HepG2 (cell line): ENCODE measurements around the gene USP7. TPM values are rescaled to one million over a fixed set of nuclear protein-coding genes. Genes with fewer than 3 reads are reported as not detected.

ENCODE experiments used
- ATF3 ChIP-seq: sonication (generic); formaldehyde crosslinking; IDR thresholded peaks from 2 replicates; pipeline ENCODE4 v1.4.0; 2020; ENCODE audit warnings: missing genetic modification reagents
- BCL3 ChIP-seq: sonication (generic); formaldehyde crosslinking; IDR thresholded peaks from 2 replicates; pipeline ENCODE4 v1.5.1; 2020; ENCODE audit warnings: mild to moderate bottlenecking, missing genetic modification reagents, moderate library complexity
- CERS6 ChIP-seq: sonication (generic); formaldehyde crosslinking; IDR thresholded peaks from 2 replicates; pipeline ENCODE4 v1.5.0; 2020; ENCODE audit warnings: missing genetic modification reagents
- DMAP1 ChIP-seq: IDR thresholded peaks from 2 replicates; pipeline ENCODE4 v1.6.1; 2016
- FOXM1 ChIP-seq: sonication (generic); formaldehyde crosslinking; IDR thresholded peaks from 2 replicates; pipeline ENCODE4 v1.5.0; 2020; ENCODE audit warnings: missing genetic modification reagents
- IRF1 ChIP-seq: sonication (generic); formaldehyde crosslinking; IDR thresholded peaks from 2 replicates; pipeline ENCODE4 v1.4.0; 2020; ENCODE audit warnings: low read depth, mild to moderate bottlenecking, missing genetic modification reagents
- MYPOP ChIP-seq: sonication (generic); formaldehyde crosslinking; IDR thresholded peaks from 2 replicates; pipeline ENCODE4 v1.8.1; 2023; ENCODE audit warnings: mild to moderate bottlenecking, moderate library complexity, missing genetic modification reagents
- NFATC3 ChIP-seq: sonication (generic); formaldehyde crosslinking; IDR thresholded peaks from 2 replicates; pipeline ENCODE4 v1.5.1; 2020; ENCODE audit warnings: mild to moderate bottlenecking, missing genetic modification reagents
- PITX1 ChIP-seq: sonication (generic); formaldehyde crosslinking; IDR thresholded peaks from 2 replicates; pipeline ENCODE4 v1.5.1; 2020; ENCODE audit warnings: mild to moderate bottlenecking, missing genetic modification reagents
- RBM22 ChIP-seq: fragments of 200-400 bp; formaldehyde crosslinking; optimal IDR thresholded peaks from 2 replicates; pipeline ENCODE3; 2017; ENCODE audit warnings: mild to moderate bottlenecking, low read length, moderate library complexity
- SALL2 ChIP-seq: sonication (generic); formaldehyde crosslinking; IDR thresholded peaks from 2 replicates; pipeline ENCODE4 v1.8.1; 2023; ENCODE audit warnings: mild to moderate bottlenecking, missing genetic modification reagents, inconsistent platforms
- SP2 ChIP-seq: sonication (generic); formaldehyde crosslinking; IDR thresholded peaks from 2 replicates; pipeline ENCODE4 v1.5.1; 2020; ENCODE audit warnings: mild to moderate bottlenecking, missing genetic modification reagents
- SYNCRIP ChIP-seq: fragments of 200-400 bp; formaldehyde crosslinking; IDR thresholded peaks from 2 replicates; pipeline ENCODE4 v1.6.1; 2018; ENCODE audit warnings: mild to moderate bottlenecking, low read depth, low read length; ENCODE audit not compliant: insufficient read depth
- WIZ ChIP-seq: sonication (generic); formaldehyde crosslinking; IDR thresholded peaks from 2 replicates; pipeline ENCODE4 v1.5.1; 2020; ENCODE audit warnings: mild to moderate bottlenecking, missing genetic modification reagents
- ZBTB14 ChIP-seq: sonication (generic); formaldehyde crosslinking; IDR thresholded peaks from 2 replicates; pipeline ENCODE4 v1.4.0; 2020; ENCODE audit warnings: missing genetic modification reagents
- ZBTB34 ChIP-seq: sonication (generic); formaldehyde crosslinking; IDR thresholded peaks from 2 replicates; pipeline ENCODE4 v1.8.0; 2022; ENCODE audit warnings: mild to moderate bottlenecking, missing genetic modification reagents
- ZBTB7A ChIP-seq: sonication (generic); formaldehyde crosslinking; IDR thresholded peaks from 2 replicates; pipeline ENCODE4 v1.8.0; 2022; ENCODE audit warnings: mild to moderate bottlenecking, missing genetic modification reagents
- ZBTB7B ChIP-seq: sonication (generic); formaldehyde crosslinking; IDR thresholded peaks from 2 replicates; pipeline ENCODE4 v1.4.0; 2020; ENCODE audit warnings: missing genetic modification reagents
- ZFP36 ChIP-seq: fragments of 150-350 bp; IDR thresholded peaks from 2 replicates; pipeline ENCODE4 v1.6.1; 2018; ENCODE audit warnings: borderline replicate concordance, low read length, low read depth; ENCODE audit not compliant: partially characterized antibody
- ZNF160 ChIP-seq: sonication (generic); formaldehyde crosslinking; IDR thresholded peaks from 2 replicates; pipeline ENCODE4 v1.8.0; 2022; ENCODE audit warnings: mild to moderate bottlenecking, inconsistent platforms, missing genetic modification reagents
- ZNF30 ChIP-seq: sonication (generic); formaldehyde crosslinking; IDR thresholded peaks from 2 replicates; pipeline ENCODE4 v1.5.0; 2020; ENCODE audit warnings: mild to moderate bottlenecking, missing genetic modification reagents
- ZNF766 ChIP-seq: sonication (generic); formaldehyde crosslinking; IDR thresholded peaks from 2 replicates; pipeline ENCODE4 v1.5.0; 2020; ENCODE audit warnings: missing genetic modification reagents, borderline replicate concordance
- ZSCAN12 ChIP-seq: sonication (generic); formaldehyde crosslinking; IDR thresholded peaks from 2 replicates; pipeline ENCODE4 v1.9.0; 2021; ENCODE audit warnings: mild to moderate bottlenecking, missing genetic modification reagents
- ZSCAN29 ChIP-seq: sonication (generic); formaldehyde crosslinking; conservative IDR thresholded peaks from 2 replicates; pipeline ENCODE4 v1.4.0; 2020; ENCODE audit warnings: mild to moderate bottlenecking, missing genetic modification reagents
- polyA plus RNA-seq, 8 experiments: library from polyadenylated mRNA; depleted of rRNA in 3 of 8; stranded (reverse) in 7 of 8; unstranded in 1 of 8; fragments of >200 nt; fragmentation: Illumina TruSeq in 4 of 8; extraction: Trizol in 4 of 8; gene quantifications; 2 replicates each; pipeline versions ENCODE4 v1.2.1 to v1.2.3, GENCODE V29; 2011 to 2016; ENCODE audit warnings: low read depth in 4 of 8, missing spikeins in 1 of 8, mixed read lengths in 1 of 8; ENCODE audit not compliant: insufficient read depth in 1 of 8
- total RNA-seq, 5 experiments: library from RNA; depleted of rRNA; stranded (reverse); fragments of >200 nt; fragmentation: Illumina TruSeq; extraction: Trizol; gene quantifications; 2 replicates each; pipeline ENCODE4 v1.2.3, GENCODE V29; 2016; ENCODE audit warnings: low read depth in 1 of 5

USP7 gene
- total and polyA plus RNA-seq, 2 of the 13 experiments (the other 11 are each of a cell fraction or from before 2014, with no cell fraction given), result 52.5 to 173 TPM

GRCh38 chr16:8963821-8964441 lies at the start of gene USP7 (continued):
- TF ChIP-seq IRF1 (CRISPR knock-in tag), result no peak
- TF ChIP-seq SP2 (CRISPR knock-in tag), result no peak
- TF ChIP-seq ZSCAN12 (CRISPR knock-in tag), result no peak
- no peak for TF ChIP-seq SYNCRIP
- TF ChIP-seq ZBTB34 (CRISPR knock-in tag), result no peak
- no peak for TF ChIP-seq FOXM1 (CRISPR knock-in tag)
- TF ChIP-seq WIZ (CRISPR knock-in tag), result no peak
- no peak for TF ChIP-seq NFATC3 (CRISPR knock-in tag)
- TF ChIP-seq ZNF766 (CRISPR knock-in tag), result 0 out of 2 replicates have a peak, but pooled peaks have one; percentile 20
- TF ChIP-seq ZNF30 (CRISPR knock-in tag), result no peak
- peak; percentile 78; the same call in 1 of the 2 replicates for TF ChIP-seq ZBTB7B (CRISPR knock-in tag)
- TF ChIP-seq RBM22, result no peak
- TF ChIP-seq ZBTB7A (CRISPR knock-in tag), result no peak
- TF ChIP-seq ZBTB14 (CRISPR knock-in tag), result peak; percentile 39; the same call in 1 of the 2 replicates
- peak; percentile 79; the same call in 1 of the 2 replicates for TF ChIP-seq DMAP1 (CRISPR knock-in tag)
- no peak for TF ChIP-seq PITX1 (CRISPR knock-in tag)
- TF ChIP-seq CERS6 (CRISPR knock-in tag), result no peak
- TF ChIP-seq ZSCAN29 (CRISPR knock-in tag), result no peak
- TF ChIP-seq BCL3 (CRISPR knock-in tag), result peak; percentile 61
- peak; percentile 39; the same call in 1 of the 2 replicates for TF ChIP-seq SALL2 (CRISPR knock-in tag)
- TF ChIP-seq ZNF160 (CRISPR knock-in tag), result no peak; the same call in 1 of the 2 replicates
- TF ChIP-seq MYPOP (CRISPR knock-in tag), result peak; percentile 85
- peak; percentile 47; the same call in 1 of the 2 replicates for TF ChIP-seq ATF3 (CRISPR knock-in tag)
- TF ChIP-seq ZFP36, result no peak
